HepG2 (cell line): ENCODE data around the gene JPT1. TPM values are rescaled to one million over a fixed set of nuclear protein-coding genes. Genes with fewer than 3 reads are reported as not detected.

ENCODE experiments used
- AFF4 ChIP-seq: sonication (generic); formaldehyde crosslinking; IDR thresholded peaks from 2 replicates; pipeline ENCODE4 v1.4.0; 2020; ENCODE audit warnings: missing genetic modification reagents
- ATF1 ChIP-seq: IDR thresholded peaks from 2 replicates; pipeline ENCODE4 v1.6.1; 2016; ENCODE audit warnings: mild to moderate bottlenecking, control low read depth
- KDM1A ChIP-seq: IDR thresholded peaks from 2 replicates; pipeline ENCODE4 v1.6.1; 2016; ENCODE audit warnings: missing compliant biosample characterization
- KLF15 ChIP-seq: sonication (generic); formaldehyde crosslinking; IDR thresholded peaks from 2 replicates; pipeline ENCODE4 v1.8.1; 2023; ENCODE audit warnings: borderline replicate concordance, mild to moderate bottlenecking, inconsistent platforms, missing genetic modification reagents, mixed read lengths
- LRRFIP1 ChIP-seq: sonication (generic); formaldehyde crosslinking; conservative IDR thresholded peaks from 2 replicates; pipeline ENCODE4 v1.4.0; 2020; ENCODE audit warnings: missing genetic modification reagents
- RARA ChIP-seq: IDR thresholded peaks from 2 replicates; pipeline ENCODE4 v1.6.1; 2016; ENCODE audit warnings: missing genetic modification reagents, missing compliant biosample characterization
- TCF7L2 ChIP-seq: IDR thresholded peaks from 2 replicates; pipeline ENCODE4 v1.6.1; 2011; ENCODE audit warnings: mild to moderate bottlenecking, low read depth, low read length, moderate library complexity
- ZFY ChIP-seq: sonication (generic); formaldehyde crosslinking; IDR thresholded peaks from 2 replicates; pipeline ENCODE4 v1.4.0; 2020; ENCODE audit warnings: missing genetic modification reagents
- ZIK1 ChIP-seq: sonication (generic); formaldehyde crosslinking; IDR thresholded peaks from 2 replicates; pipeline ENCODE4 v1.5.0; 2020; ENCODE audit warnings: mild to moderate bottlenecking, low read depth, missing genetic modification reagents, borderline replicate concordance
- ZNF556 ChIP-seq: sonication (generic); formaldehyde crosslinking; IDR thresholded peaks from 2 replicates; pipeline ENCODE4 v1.4.0; 2020; ENCODE audit warnings: mild to moderate bottlenecking, missing genetic modification reagents, borderline replicate concordance
- ZNF589 ChIP-seq: sonication (generic); formaldehyde crosslinking; conservative IDR thresholded peaks from 2 replicates; pipeline ENCODE4 v1.8.0; 2022; ENCODE audit warnings: mild to moderate bottlenecking, moderate library complexity, missing genetic modification reagents
- ZNF607 ChIP-seq: sonication (generic); formaldehyde crosslinking; IDR thresholded peaks from 2 replicates; pipeline ENCODE4 v1.5.1; 2020; ENCODE audit warnings: missing genetic modification reagents, mild to moderate bottlenecking, borderline replicate concordance
- ZNF670 ChIP-seq: sonication (generic); formaldehyde crosslinking; IDR thresholded peaks from 2 replicates; pipeline ENCODE4 v1.8.0; 2022; ENCODE audit warnings: mild to moderate bottlenecking, missing genetic modification reagents, borderline replicate concordance
- ZNF775 ChIP-seq: sonication (generic); formaldehyde crosslinking; IDR thresholded peaks from 2 replicates; pipeline ENCODE4 v1.4.0; 2020; ENCODE audit warnings: missing genetic modification reagents, mild to moderate bottlenecking, moderate library complexity, borderline replicate concordance
- ZNF883 ChIP-seq: sonication (generic); formaldehyde crosslinking; IDR thresholded peaks from 2 replicates; pipeline ENCODE4 v1.5.1; 2020; ENCODE audit warnings: mild to moderate bottlenecking, missing genetic modification reagents; ENCODE audit errors: not compliant biosample characterization
- ZSCAN20 ChIP-seq: sonication (generic); formaldehyde crosslinking; IDR thresholded peaks from 2 replicates; pipeline ENCODE4 v1.4.0; 2020; ENCODE audit warnings: missing genetic modification reagents, mild to moderate bottlenecking, borderline replicate concordance
- polyA plus RNA-seq, 8 experiments: library from polyadenylated mRNA; depleted of rRNA in 3 of 8; stranded (reverse) in 7 of 8; unstranded in 1 of 8; fragments of >200 nt; fragmentation: Illumina TruSeq in 4 of 8; extraction: Trizol in 4 of 8; gene quantifications; 2 replicates each; pipeline versions ENCODE4 v1.2.1 to v1.2.3, GENCODE V29; 2011 to 2016; ENCODE audit warnings: low read depth in 4 of 8, missing spikeins in 1 of 8, mixed read lengths in 1 of 8; ENCODE audit not compliant: insufficient read depth in 1 of 8
- total RNA-seq, 5 experiments: library from RNA; depleted of rRNA; stranded (reverse); fragments of >200 nt; fragmentation: Illumina TruSeq; extraction: Trizol; gene quantifications; 2 replicates each; pipeline ENCODE4 v1.2.3, GENCODE V29; 2016; ENCODE audit warnings: low read depth in 1 of 5
- TF ChIP-seq, protein P1 (sequence below): sonication (generic); formaldehyde crosslinking; IDR thresholded peaks from 2 replicates; pipeline ENCODE4 v1.9.0; 2022; ENCODE audit warnings: missing genetic modification reagents, mild to moderate bottlenecking, borderline replicate concordance
- TF ChIP-seq, protein P2 (sequence below): sonication (generic); formaldehyde crosslinking; IDR thresholded peaks from 2 replicates; pipeline ENCODE4 v1.4.0; 2020; ENCODE audit warnings: missing genetic modification reagents

The JPT1 gene
- total and polyA plus RNA-seq, 2 of the 13 experiments (the other 11 are each of a cell fraction or from before 2014, with no cell fraction given), result 43.3 to 256 TPM

DNA sequence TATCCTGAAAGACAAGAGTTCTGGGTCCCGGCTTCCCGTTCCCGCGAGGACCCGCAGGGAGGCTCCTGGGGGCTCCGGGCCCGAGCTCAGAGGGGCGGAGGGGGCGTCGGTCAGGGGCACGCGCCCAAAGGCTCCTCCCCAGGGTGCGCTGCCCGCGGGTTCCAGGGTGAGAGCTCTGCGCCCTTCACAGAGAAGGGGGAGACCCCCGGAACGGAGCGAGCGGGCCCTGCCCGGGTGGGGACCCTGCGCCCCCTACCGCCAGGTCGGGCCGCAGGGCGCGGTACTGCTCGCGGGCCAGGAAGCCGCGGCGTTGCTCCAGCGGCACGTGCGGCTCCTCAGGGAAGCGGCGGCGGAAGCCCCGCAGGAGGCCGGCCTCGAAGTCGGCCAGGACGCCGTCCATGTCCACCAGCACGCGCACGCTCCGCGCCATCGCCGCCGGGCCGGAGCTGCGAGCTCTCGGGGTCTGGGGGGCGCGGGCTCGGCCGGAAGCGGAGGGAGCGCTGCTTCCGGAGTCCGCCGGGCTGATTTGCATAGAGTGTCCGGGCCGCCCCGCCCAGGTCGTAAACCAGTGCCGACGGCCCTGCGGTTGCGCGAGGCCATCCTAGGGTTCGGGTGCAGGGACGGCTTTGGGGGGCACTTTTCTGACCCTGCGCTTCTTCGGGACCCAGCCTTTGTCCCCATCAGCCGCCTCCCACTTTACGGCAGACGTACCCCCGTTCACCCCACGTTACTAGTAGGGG is 22.9 kb downstream of the JPT1 start, which contains the start of gene NT5C (continued):
- TF ChIP-seq AFF4 (CRISPR knock-in tag) (no peak), KLF15 (CRISPR knock-in tag) (no peak; the same call in 1 of the 2 replicates), ZSCAN20 (CRISPR knock-in tag) (peak; percentile 97), KDM1A (CRISPR knock-in tag) (no peak), ZNF775 (CRISPR knock-in tag) (no peak; the same call in 1 of the 2 replicates), ATF1 (CRISPR knock-in tag) (no peak), ZIK1 (peak; percentile 97; the same call in 1 of the 2 replicates), ZNF589 (CRISPR knock-in tag) (no peak; the same call in 1 of the 2 replicates), ZNF607 (peak; percentile 87; the same call in 1 of the 2 replicates), LRRFIP1 (CRISPR knock-in tag) (no peak; the same call in 1 of the 2 replicates), TCF7L2 (no peak), ZFY (peak; percentile 97), ZNF556 (CRISPR knock-in tag) (peak; percentile 90; the same call in 1 of the 2 replicates), ZNF670 (CRISPR knock-in tag) (no peak), RARA (CRISPR knock-in tag) (peak; percentile 43), ZNF883 (CRISPR knock-in tag) (peak; percentile 97)
- TF ChIP-seq, protein P1, sequence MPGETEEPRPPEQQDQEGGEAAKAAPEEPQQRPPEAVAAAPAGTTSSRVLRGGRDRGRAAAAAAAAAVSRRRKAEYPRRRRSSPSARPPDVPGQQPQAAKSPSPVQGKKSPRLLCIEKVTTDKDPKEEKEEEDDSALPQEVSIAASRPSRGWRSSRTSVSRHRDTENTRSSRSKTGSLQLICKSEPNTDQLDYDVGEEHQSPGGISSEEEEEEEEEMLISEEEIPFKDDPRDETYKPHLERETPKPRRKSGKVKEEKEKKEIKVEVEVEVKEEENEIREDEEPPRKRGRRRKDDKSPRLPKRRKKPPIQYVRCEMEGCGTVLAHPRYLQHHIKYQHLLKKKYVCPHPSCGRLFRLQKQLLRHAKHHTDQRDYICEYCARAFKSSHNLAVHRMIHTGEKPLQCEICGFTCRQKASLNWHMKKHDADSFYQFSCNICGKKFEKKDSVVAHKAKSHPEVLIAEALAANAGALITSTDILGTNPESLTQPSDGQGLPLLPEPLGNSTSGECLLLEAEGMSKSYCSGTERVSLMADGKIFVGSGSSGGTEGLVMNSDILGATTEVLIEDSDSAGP (CRISPR knock-in tag), result peak; percentile 80; the same call in 1 of the 2 replicates
- TF ChIP-seq, protein P2, sequence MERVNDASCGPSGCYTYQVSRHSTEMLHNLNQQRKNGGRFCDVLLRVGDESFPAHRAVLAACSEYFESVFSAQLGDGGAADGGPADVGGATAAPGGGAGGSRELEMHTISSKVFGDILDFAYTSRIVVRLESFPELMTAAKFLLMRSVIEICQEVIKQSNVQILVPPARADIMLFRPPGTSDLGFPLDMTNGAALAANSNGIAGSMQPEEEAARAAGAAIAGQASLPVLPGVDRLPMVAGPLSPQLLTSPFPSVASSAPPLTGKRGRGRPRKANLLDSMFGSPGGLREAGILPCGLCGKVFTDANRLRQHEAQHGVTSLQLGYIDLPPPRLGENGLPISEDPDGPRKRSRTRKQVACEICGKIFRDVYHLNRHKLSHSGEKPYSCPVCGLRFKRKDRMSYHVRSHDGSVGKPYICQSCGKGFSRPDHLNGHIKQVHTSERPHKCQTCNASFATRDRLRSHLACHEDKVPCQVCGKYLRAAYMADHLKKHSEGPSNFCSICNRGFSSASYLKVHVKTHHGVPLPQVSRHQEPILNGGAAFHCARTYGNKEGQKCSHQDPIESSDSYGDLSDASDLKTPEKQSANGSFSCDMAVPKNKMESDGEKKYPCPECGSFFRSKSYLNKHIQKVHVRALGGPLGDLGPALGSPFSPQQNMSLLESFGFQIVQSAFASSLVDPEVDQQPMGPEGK (CRISPR knock-in tag), result peak; percentile 71
